NT2/D1 (cell line): ENCODE data around the gene LAPTM5.

Source experiments
- SUZ12 ChIP-seq: IDR thresholded peaks from 2 replicates; pipeline ENCODE4 v1.6.1; 2011; ENCODE audit not compliant: insufficient read length, insufficient read depth; ENCODE audit errors: extremely low read depth
- YY1 ChIP-seq: IDR thresholded peaks from 2 replicates; pipeline ENCODE4 v1.6.1; 2011; ENCODE audit not compliant: insufficient read length, insufficient read depth
- ZNF274 ChIP-seq: IDR thresholded peaks from 2 replicates; pipeline ENCODE4 v1.6.1; 2011; ENCODE audit warnings: mild to moderate bottlenecking, low read depth, low read length

- TF ChIP-seq SUZ12 (no peak), YY1 (no peak), ZNF274 (no peak)
These were observed 5.5 kb upstream of the LAPTM5 start for GRCh38 chr1:30762930-30763650.
